Activated naive CD8-positive, alpha-beta T cell treated with anti-CD3 and anti-CD28 coated beads for 36 hours (primary cell): ENCODE measurements around the gene CYB561A3. TPM values are rescaled to one million over a fixed set of nuclear protein-coding genes. Genes with fewer than 3 reads are reported as not detected.
A peak's percentile ranks its signal among the peaks of the same experiment; 100 is the strongest.

Source experiments
- DNase-seq: peaks from one replicate; pipeline ENCODE4 v3.0.0; 2021
- H3K27ac Mint-ChIP-seq: one replicate; pipeline ENCODE4 v1.8.0; 2022; ENCODE audit warnings: mild to moderate bottlenecking, moderate library complexity, mixed read lengths
- H3K27me3 Mint-ChIP-seq: one replicate; pipeline ENCODE4 v1.8.0; 2022; ENCODE audit warnings: mild to moderate bottlenecking, mixed read lengths
- H3K36me3 Mint-ChIP-seq: one replicate; pipeline ENCODE4 v1.8.0; 2021; ENCODE audit warnings: mild to moderate bottlenecking, mixed read lengths
- H3K4me1 Mint-ChIP-seq: one replicate; pipeline ENCODE4 v1.8.0; 2021; ENCODE audit warnings: mixed read lengths
- H3K4me3 Mint-ChIP-seq: one replicate; pipeline ENCODE4 v1.8.0; 2022; ENCODE audit warnings: mild to moderate bottlenecking, moderate library complexity, mixed read lengths
- H3K9me3 Mint-ChIP-seq: one replicate; pipeline ENCODE4 v1.8.0; 2022; ENCODE audit warnings: mixed read lengths
- total RNA-seq, 2 experiments: library from RNA; stranded (reverse); gene quantifications; one replicate each; pipeline ENCODE4 v1.2.3, GENCODE V29; 2021

Gene CYB561A3
- total RNA-seq, 2 experiments from 2014 or later: 41.1 to 41.6 TPM

GRCh38 chr11:61378713-61379313, 17.1 kb upstream of the CYB561A3 start:
- Mint-ChIP-seq H3K27ac (no peak overlapping the region), H3K27me3 (no peaks in the 10 kb centered on the region), H3K4me3 (no peak overlapping the region), H3K36me3 (peaks cover 15% of the 10 kb centered on the region), H3K4me1 (peaks cover 1% of the 10 kb centered on the region), H3K9me3 (peaks cover 2% of the 10 kb centered on the region)
- no peak for DNase-seq

GRCh38 chr11:61377461-61378160, 15.9 kb upstream of the CYB561A3 start:
- H3K27me3 Mint-ChIP-seq: no peaks in the 10 kb centered on the region
- peaks cover 18% of the 10 kb centered on the region for H3K36me3 Mint-ChIP-seq
- peaks cover 2% of the 10 kb centered on the region for H3K9me3 Mint-ChIP-seq
- H3K4me1 Mint-ChIP-seq: peaks cover 1% of the 10 kb centered on the region
- H3K4me3 Mint-ChIP-seq: no peak overlapping the region
- no peak for DNase-seq
- no peak overlapping the region for H3K27ac Mint-ChIP-seq

GRCh38 chr11:61375761-61376108, 14.1 kb upstream of the CYB561A3 start:
- peaks cover 2% of the 10 kb centered on the region for H3K9me3 Mint-ChIP-seq
- no peak overlapping the region for H3K4me3 Mint-ChIP-seq
- no peaks in the 10 kb centered on the region for H3K27me3 Mint-ChIP-seq
- peaks cover under 1% of the 10 kb centered on the region for H3K4me1 Mint-ChIP-seq
- no peak overlapping the region for H3K27ac Mint-ChIP-seq
- no peak for DNase-seq
- H3K36me3 Mint-ChIP-seq: peaks cover 27% of the 10 kb centered on the region

- H3K4me3 Mint-ChIP-seq: no peak overlapping the region
- peaks cover 2% of the 10 kb centered on the region for H3K9me3 Mint-ChIP-seq
- H3K27ac Mint-ChIP-seq: no peak overlapping the region
- H3K36me3 Mint-ChIP-seq: peaks cover 47% of the 10 kb centered on the region
- no peak for DNase-seq
- peaks cover 21% of the 10 kb centered on the region for H3K4me1 Mint-ChIP-seq
- H3K27me3 Mint-ChIP-seq: no peaks in the 10 kb centered on the region
Observed at GRCh38 chr11:61372659-61373420, 11.2 kb upstream of the CYB561A3 start.

GRCh38 chr11:61370349-61371005, 8.8 kb upstream of the CYB561A3 start:
- Mint-ChIP-seq H3K9me3 (peaks cover 2% of the 10 kb centered on the region), H3K27ac (peak overlapping the region; percentile 38), H3K36me3 (peaks cover 48% of the 10 kb centered on the region), H3K4me3 (no peak overlapping the region), H3K27me3 (no peaks in the 10 kb centered on the region), H3K4me1 (peaks cover 22% of the 10 kb centered on the region)
- no peak for DNase-seq

GRCh38 chr11:61369372-61370348, 8.0 kb upstream of the CYB561A3 start:
- no peak for DNase-seq
- H3K4me3 Mint-ChIP-seq: no peak overlapping the region
- peak overlapping the region; percentile 38 for H3K27ac Mint-ChIP-seq
- H3K36me3 Mint-ChIP-seq: peaks cover 44% of the 10 kb centered on the region
- H3K4me1 Mint-ChIP-seq: peaks cover 22% of the 10 kb centered on the region
- no peaks in the 10 kb centered on the region for H3K27me3 Mint-ChIP-seq
- H3K9me3 Mint-ChIP-seq: no peaks in the 10 kb centered on the region

- Mint-ChIP-seq H3K9me3 (no peaks in the 10 kb centered on the region), H3K36me3 (peaks cover 41% of the 10 kb centered on the region), H3K27me3 (no peaks in the 10 kb centered on the region), H3K4me1 (peaks cover 25% of the 10 kb centered on the region), H3K4me3 (no peak overlapping the region), H3K27ac (no peak overlapping the region)
- DNase-seq: no peak
Observed at GRCh38 chr11:61368646-61369045, 7.0 kb upstream of the CYB561A3 start.

- H3K4me1 Mint-ChIP-seq: peaks cover 35% of the 10 kb centered on the region
- H3K27me3 Mint-ChIP-seq: no peaks in the 10 kb centered on the region
Observed at GRCh38 chr11:61367406-61367805, 5.7 kb upstream of the CYB561A3 start.

GRCh38 chr11:61364012-61364675, 2.5 kb upstream of the CYB561A3 start:
- H3K9me3 Mint-ChIP-seq: no peaks in the 10 kb centered on the region
- no peaks in the 10 kb centered on the region for H3K27me3 Mint-ChIP-seq
- H3K4me1 Mint-ChIP-seq: peaks cover 32% of the 10 kb centered on the region
- H3K4me3 Mint-ChIP-seq: peak overlapping the region; percentile 99
- no peak for DNase-seq
- H3K36me3 Mint-ChIP-seq: peaks cover 30% of the 10 kb centered on the region
- peak overlapping the region; percentile 95 for H3K27ac Mint-ChIP-seq

More at GRCh38 chr11:61367406-61367805, 5.7 kb upstream of the CYB561A3 start:
- DNase-seq: no peak
- H3K36me3 Mint-ChIP-seq: peaks cover 48% of the 10 kb centered on the region
- no peak overlapping the region for H3K4me3 Mint-ChIP-seq
- H3K9me3 Mint-ChIP-seq: no peaks in the 10 kb centered on the region
- H3K27ac Mint-ChIP-seq: no peak overlapping the region

GRCh38 chr11:61362542-61362875, 827 bp upstream of the CYB561A3 start:
- Mint-ChIP-seq H3K36me3 (peaks cover 23% of the 10 kb centered on the region), H3K4me1 (peaks cover 32% of the 10 kb centered on the region), H3K4me3 (peak overlapping the region; percentile 99), H3K27me3 (no peaks in the 10 kb centered on the region), H3K9me3 (no peaks in the 10 kb centered on the region), H3K27ac (peak overlapping the region; percentile 95)
- peak; percentile 28 for DNase-seq

- no peaks in the 10 kb centered on the region for H3K27me3 Mint-ChIP-seq
- H3K4me3 Mint-ChIP-seq: peak overlapping the region; percentile 99
- H3K9me3 Mint-ChIP-seq: no peaks in the 10 kb centered on the region
- DNase-seq: no peak
- peaks cover 19% of the 10 kb centered on the region for H3K36me3 Mint-ChIP-seq
- peak overlapping the region; percentile 95 for H3K27ac Mint-ChIP-seq
- H3K4me1 Mint-ChIP-seq: peaks cover 32% of the 10 kb centered on the region
Observed at GRCh38 chr11:61361237-61361740, 393 bp downstream of the CYB561A3 start.

- Mint-ChIP-seq H3K27me3 (no peaks in the 10 kb centered on the region), H3K9me3 (no peaks in the 10 kb centered on the region), H3K27ac (peak overlapping the region; percentile 95), H3K4me1 (peaks cover 31% of the 10 kb centered on the region), H3K4me3 (no peak overlapping the region), H3K36me3 (peaks cover 20% of the 10 kb centered on the region)
- no peak for DNase-seq
Observed at GRCh38 chr11:61359516-61359915, 2.2 kb downstream of the CYB561A3 start.

- no peak overlapping the region for H3K4me3 Mint-ChIP-seq
- no peak for DNase-seq
Observed at GRCh38 chr11:61358566-61358965, 3.1 kb downstream of the CYB561A3 start.

GRCh38 chr11:61357894-61358239, 3.8 kb downstream of the CYB561A3 start:
- Mint-ChIP-seq H3K9me3 (no peaks in the 10 kb centered on the region), H3K4me1 (peaks cover 21% of the 10 kb centered on the region), H3K4me3 (no peak overlapping the region), H3K36me3 (peaks cover 18% of the 10 kb centered on the region), H3K27me3 (no peaks in the 10 kb centered on the region), H3K27ac (peak overlapping the region; percentile 30)
- DNase-seq: no peak

More at GRCh38 chr11:61358566-61358965, 3.1 kb downstream of the CYB561A3 start:
- no peaks in the 10 kb centered on the region for H3K27me3 Mint-ChIP-seq
- H3K27ac Mint-ChIP-seq: no peak overlapping the region
- no peaks in the 10 kb centered on the region for H3K9me3 Mint-ChIP-seq
- H3K36me3 Mint-ChIP-seq: peaks cover 18% of the 10 kb centered on the region
- peaks cover 27% of the 10 kb centered on the region for H3K4me1 Mint-ChIP-seq
